ENCODE results near the gene UTY.

Gene UTY

GRCh38 chrY:13415556-13415955 is 64.3 kb downstream of the UTY start:
- H3K27me3 ChIP-seq (ENCODE audit: insufficient read depth, insufficient read length): no peaks in the 10 kb centered on the region
- H3K4me3 ChIP-seq (ENCODE audit: insufficient read length, low read depth): no peak overlapping the region
- no peaks in the 10 kb centered on the region for H3K9me3 ChIP-seq (ENCODE audit: insufficient read depth, low read length)
- no peak for DNase-seq (ENCODE audit: low read depth, low spot score)
- no peak overlapping the region for H3K9ac ChIP-seq (ENCODE audit: insufficient read length, low read depth)
- no peaks in the 10 kb centered on the region for H3K4me1 ChIP-seq (ENCODE audit: insufficient read depth, insufficient read length)
- no peak for TF ChIP-seq ZNF274 (IDR thresholded peaks at IDR 0.05; ENCODE audit: low read depth, low read length)
- no peak for TF ChIP-seq SUZ12 (IDR thresholded peaks at IDR 0.05; ENCODE audit: extremely low read depth, insufficient read depth, insufficient read length)
- TF ChIP-seq YY1 (IDR thresholded peaks at IDR 0.05; ENCODE audit: insufficient read depth, insufficient read length): no peak
- no peaks in the 10 kb centered on the region for H3K36me3 ChIP-seq (ENCODE audit: insufficient read depth, insufficient read length, low read length)

GRCh38 chrY:13398876-13399275 is 81.0 kb downstream of the UTY start:
- DNase-seq (ENCODE audit: low read depth, low spot score): no peak
- TF ChIP-seq ZNF274 (IDR thresholded peaks at IDR 0.05; ENCODE audit: low read depth, low read length): no peak
- no peak for TF ChIP-seq YY1 (IDR thresholded peaks at IDR 0.05; ENCODE audit: insufficient read depth, insufficient read length)
- no peak for TF ChIP-seq SUZ12 (IDR thresholded peaks at IDR 0.05; ENCODE audit: extremely low read depth, insufficient read depth, insufficient read length)
- no peaks in the 10 kb centered on the region for H3K27me3 ChIP-seq (ENCODE audit: insufficient read depth, insufficient read length)
- H3K9ac ChIP-seq (ENCODE audit: insufficient read length, low read depth): no peak overlapping the region
- no peaks in the 10 kb centered on the region for H3K36me3 ChIP-seq (ENCODE audit: insufficient read depth, insufficient read length, low read length)
- no peak overlapping the region for H3K4me3 ChIP-seq (ENCODE audit: insufficient read length, low read depth)
- no peaks in the 10 kb centered on the region for H3K9me3 ChIP-seq (ENCODE audit: insufficient read depth, low read length)
- H3K4me1 ChIP-seq (ENCODE audit: insufficient read depth, insufficient read length): no peaks in the 10 kb centered on the region

- no peak for DNase-seq (ENCODE audit: low read depth, low spot score)
- no peak overlapping the region for H3K9ac ChIP-seq (ENCODE audit: insufficient read length, low read depth)
Measured at GRCh38 chrY:13381110-13381683, 98.6 kb downstream of the UTY start.

GRCh38 chrY:13370868-13371800 is 108.7 kb downstream of the UTY start:
- no peaks in the 10 kb centered on the region for H3K36me3 ChIP-seq (ENCODE audit: insufficient read depth, insufficient read length, low read length)
- no peaks in the 10 kb centered on the region for H3K27me3 ChIP-seq (ENCODE audit: insufficient read depth, insufficient read length)
- DNase-seq (ENCODE audit: low read depth, low spot score): no peak
- no peak overlapping the region for H3K4me3 ChIP-seq (ENCODE audit: insufficient read length, low read depth)
- no peaks in the 10 kb centered on the region for H3K9me3 ChIP-seq (ENCODE audit: insufficient read depth, low read length)
- H3K9ac ChIP-seq (ENCODE audit: insufficient read length, low read depth): no peak overlapping the region
- no peaks in the 10 kb centered on the region for H3K4me1 ChIP-seq (ENCODE audit: insufficient read depth, insufficient read length)
- TF ChIP-seq ZNF274 (IDR thresholded peaks at IDR 0.05; ENCODE audit: low read depth, low read length) (no peak), YY1 (IDR thresholded peaks at IDR 0.05; ENCODE audit: insufficient read depth, insufficient read length) (no peak), SUZ12 (IDR thresholded peaks at IDR 0.05; ENCODE audit: extremely low read depth, insufficient read depth, insufficient read length) (no peak)

More at GRCh38 chrY:13381110-13381683, 98.6 kb downstream of the UTY start:
- TF ChIP-seq SUZ12 (IDR thresholded peaks at IDR 0.05; ENCODE audit: extremely low read depth, insufficient read depth, insufficient read length): no peak
- no peak for TF ChIP-seq YY1 (IDR thresholded peaks at IDR 0.05; ENCODE audit: insufficient read depth, insufficient read length)
- Histone ChIP-seq H3K27me3 (ENCODE audit: insufficient read depth, insufficient read length) (no peaks in the 10 kb centered on the region), H3K9me3 (ENCODE audit: insufficient read depth, low read length) (no peaks in the 10 kb centered on the region), H3K36me3 (ENCODE audit: insufficient read depth, insufficient read length, low read length) (no peaks in the 10 kb centered on the region), H3K4me1 (ENCODE audit: insufficient read depth, insufficient read length) (no peaks in the 10 kb centered on the region), H3K4me3 (ENCODE audit: insufficient read length, low read depth) (no peak overlapping the region)

GRCh38 chrY:13370245-13370644 is 109.6 kb downstream of the UTY start:
- DNase-seq (ENCODE audit: low read depth, low spot score): no peak
- H3K9me3 ChIP-seq (ENCODE audit: insufficient read depth, low read length): no peaks in the 10 kb centered on the region
- H3K27me3 ChIP-seq (ENCODE audit: insufficient read depth, insufficient read length): no peaks in the 10 kb centered on the region
- TF ChIP-seq ZNF274 (IDR thresholded peaks at IDR 0.05; ENCODE audit: low read depth, low read length) (no peak), YY1 (IDR thresholded peaks at IDR 0.05; ENCODE audit: insufficient read depth, insufficient read length) (no peak), SUZ12 (IDR thresholded peaks at IDR 0.05; ENCODE audit: extremely low read depth, insufficient read depth, insufficient read length) (no peak)
- no peak overlapping the region for H3K9ac ChIP-seq (ENCODE audit: insufficient read length, low read depth)
- H3K4me1 ChIP-seq (ENCODE audit: insufficient read depth, insufficient read length): no peaks in the 10 kb centered on the region
- H3K36me3 ChIP-seq (ENCODE audit: insufficient read depth, insufficient read length, low read length): no peaks in the 10 kb centered on the region
- H3K4me3 ChIP-seq (ENCODE audit: insufficient read length, low read depth): no peak overlapping the region

GRCh38 chrY:13368513-13368845 is 111.4 kb downstream of the UTY start:
- Histone ChIP-seq H3K4me1 (ENCODE audit: insufficient read depth, insufficient read length) (no peaks in the 10 kb centered on the region), H3K27me3 (ENCODE audit: insufficient read depth, insufficient read length) (no peaks in the 10 kb centered on the region), H3K9me3 (ENCODE audit: insufficient read depth, low read length) (no peaks in the 10 kb centered on the region), H3K4me3 (ENCODE audit: insufficient read length, low read depth) (no peak overlapping the region), H3K9ac (ENCODE audit: insufficient read length, low read depth) (no peak overlapping the region), H3K36me3 (ENCODE audit: insufficient read depth, insufficient read length, low read length) (no peaks in the 10 kb centered on the region)
- no peak for DNase-seq (ENCODE audit: low read depth, low spot score)
- TF ChIP-seq YY1 (IDR thresholded peaks at IDR 0.05; ENCODE audit: insufficient read depth, insufficient read length) (no peak), ZNF274 (IDR thresholded peaks at IDR 0.05; ENCODE audit: low read depth, low read length) (no peak), SUZ12 (IDR thresholded peaks at IDR 0.05; ENCODE audit: extremely low read depth, insufficient read depth, insufficient read length) (no peak)

- H3K27me3 ChIP-seq (ENCODE audit: insufficient read depth, insufficient read length): no peaks in the 10 kb centered on the region
- H3K4me1 ChIP-seq (ENCODE audit: insufficient read depth, insufficient read length): no peaks in the 10 kb centered on the region
- no peak for DNase-seq (ENCODE audit: low read depth, low spot score)
- no peak for TF ChIP-seq SUZ12 (IDR thresholded peaks at IDR 0.05; ENCODE audit: extremely low read depth, insufficient read depth, insufficient read length)
- no peak for TF ChIP-seq YY1 (IDR thresholded peaks at IDR 0.05; ENCODE audit: insufficient read depth, insufficient read length)
- TF ChIP-seq ZNF274 (IDR thresholded peaks at IDR 0.05; ENCODE audit: low read depth, low read length): no peak
- no peak overlapping the region for H3K9ac ChIP-seq (ENCODE audit: insufficient read length, low read depth)
- H3K36me3 ChIP-seq (ENCODE audit: insufficient read depth, insufficient read length, low read length): no peaks in the 10 kb centered on the region
- no peaks in the 10 kb centered on the region for H3K9me3 ChIP-seq (ENCODE audit: insufficient read depth, low read length)
- H3K4me3 ChIP-seq (ENCODE audit: insufficient read length, low read depth): no peak overlapping the region
Measured at GRCh38 chrY:13363641-13364040, 116.2 kb downstream of the UTY start.
